ENCODE data around the gene JMJD1C. TPM values are rescaled to one million over a fixed set of nuclear protein-coding genes. Genes with fewer than 3 reads are reported as not detected.

JMJD1C gene
- total RNA-seq, 1 donor from 2014 or later, result 120 TPM

- TF ChIP-seq CTCF (IDR thresholded peaks at IDR 0.05), result no peak
- peaks cover 13% of the 10 kb centered on the region for H3K36me3 Mint-ChIP-seq (ENCODE audit: unreplicated experiment)
- peaks cover 41% of the 10 kb centered on the region for H3K4me1 Mint-ChIP-seq (ENCODE audit: unreplicated experiment)
- no peak overlapping the region for H3K4me3 Mint-ChIP-seq (ENCODE audit: unreplicated experiment)
- no peak for DNase-seq (ENCODE audit: extremely low spot score, unreplicated experiment)
- H3K27me3 Mint-ChIP-seq (ENCODE audit: unreplicated experiment), result no peaks in the 10 kb centered on the region
- H3K9me3 Mint-ChIP-seq (ENCODE audit: unreplicated experiment), result no peaks in the 10 kb centered on the region
- peak overlapping the region; percentile 46 for H3K27ac Mint-ChIP-seq (ENCODE audit: unreplicated experiment)
Observed at GRCh38 chr10:63407136-63407662, 58.6 kb downstream of the JMJD1C start.

GRCh38 chr10:63396133-63396761 lies 69.5 kb downstream of the JMJD1C start:
- peaks cover 17% of the 10 kb centered on the region for H3K4me1 Mint-ChIP-seq (ENCODE audit: unreplicated experiment)
- H3K4me3 Mint-ChIP-seq (ENCODE audit: unreplicated experiment), result no peak overlapping the region
- no peaks in the 10 kb centered on the region for H3K27me3 Mint-ChIP-seq (ENCODE audit: unreplicated experiment)
- H3K9me3 Mint-ChIP-seq (ENCODE audit: unreplicated experiment), result peaks cover 8% of the 10 kb centered on the region
- H3K36me3 Mint-ChIP-seq (ENCODE audit: unreplicated experiment), result peaks cover 20% of the 10 kb centered on the region
- DNase-seq (ENCODE audit: extremely low spot score, unreplicated experiment), result no peak
- TF ChIP-seq CTCF (IDR thresholded peaks at IDR 0.05), result no peak
- H3K27ac Mint-ChIP-seq (ENCODE audit: unreplicated experiment), result peak overlapping the region; percentile 6

- Mint-ChIP-seq H3K27me3 (ENCODE audit: unreplicated experiment) (no peaks in the 10 kb centered on the region), H3K4me3 (ENCODE audit: unreplicated experiment) (no peak overlapping the region), H3K36me3 (ENCODE audit: unreplicated experiment) (peaks cover 34% of the 10 kb centered on the region), H3K4me1 (ENCODE audit: unreplicated experiment) (peaks cover 19% of the 10 kb centered on the region), H3K27ac (ENCODE audit: unreplicated experiment) (no peak overlapping the region), H3K9me3 (ENCODE audit: unreplicated experiment) (peaks cover 25% of the 10 kb centered on the region)
- DNase-seq (ENCODE audit: extremely low spot score, unreplicated experiment), result no peak
- no peak for TF ChIP-seq CTCF (IDR thresholded peaks at IDR 0.05)
Observed at GRCh38 chr10:63393050-63393449, 72.7 kb downstream of the JMJD1C start.

- Mint-ChIP-seq H3K36me3 (ENCODE audit: unreplicated experiment) (peaks cover 36% of the 10 kb centered on the region), H3K9me3 (ENCODE audit: unreplicated experiment) (peaks cover 25% of the 10 kb centered on the region), H3K27me3 (ENCODE audit: unreplicated experiment) (no peaks in the 10 kb centered on the region), H3K4me3 (ENCODE audit: unreplicated experiment) (no peak overlapping the region), H3K27ac (ENCODE audit: unreplicated experiment) (peak overlapping the region; percentile 3), H3K4me1 (ENCODE audit: unreplicated experiment) (peaks cover 23% of the 10 kb centered on the region)
- no peak for DNase-seq (ENCODE audit: extremely low spot score, unreplicated experiment)
- no peak for TF ChIP-seq CTCF (IDR thresholded peaks at IDR 0.05)
Observed at GRCh38 chr10:63392224-63392623, 73.6 kb downstream of the JMJD1C start.

GRCh38 chr10:63391812-63392211 lies 74.0 kb downstream of the JMJD1C start:
- Mint-ChIP-seq H3K4me3 (ENCODE audit: unreplicated experiment) (no peak overlapping the region), H3K9me3 (ENCODE audit: unreplicated experiment) (peaks cover 25% of the 10 kb centered on the region), H3K27me3 (ENCODE audit: unreplicated experiment) (no peaks in the 10 kb centered on the region), H3K27ac (ENCODE audit: unreplicated experiment) (peak overlapping the region; percentile 3), H3K4me1 (ENCODE audit: unreplicated experiment) (peaks cover 27% of the 10 kb centered on the region), H3K36me3 (ENCODE audit: unreplicated experiment) (peaks cover 37% of the 10 kb centered on the region)
- TF ChIP-seq CTCF (IDR thresholded peaks at IDR 0.05), result no peak
- no peak for DNase-seq (ENCODE audit: extremely low spot score, unreplicated experiment)

All from osteocyte (in vitro differentiated cells).